Ectodermal cell (in vitro differentiated cells): ENCODE results near the gene IGFBP3.

ENCODE experiments used
- H3K27ac ChIP-seq: 2 replicates; pipeline ENCODE4 v1.7.0; 2013; ENCODE audit warnings: mild to moderate bottlenecking, low read depth, low read length; ENCODE audit not compliant: insufficient read depth, poor library complexity, severe bottlenecking
- H3K27me3 ChIP-seq: 2 replicates; pipeline ENCODE4 v1.7.0; 2013; ENCODE audit warnings: mild to moderate bottlenecking, low read length; ENCODE audit not compliant: insufficient read depth, control insufficient read depth, poor library complexity, severe bottlenecking
- H3K36me3 ChIP-seq: one replicate; pipeline ENCODE4 v1.7.0; 2013; ENCODE audit warnings: low read length; ENCODE audit not compliant: control insufficient read depth, insufficient read depth
- H3K4me1 ChIP-seq: one replicate; pipeline ENCODE4 v1.7.0; 2013; ENCODE audit warnings: low read length; ENCODE audit not compliant: control insufficient read depth, insufficient read depth
- H3K4me3 ChIP-seq: 2 replicates; pipeline ENCODE4 v1.7.0; 2013; ENCODE audit warnings: low read depth, low read length, control low read depth; ENCODE audit not compliant: insufficient read depth
- H3K9me3 ChIP-seq: 2 replicates; pipeline ENCODE4 v1.7.0; 2013; ENCODE audit warnings: mild to moderate bottlenecking, low read length, moderate library complexity; ENCODE audit not compliant: control insufficient read depth
- WGBS, 2 experiments: methylation state at CpG; one replicate each; pipeline ENCODE4 v1.1.7; 2013; ENCODE audit warnings: missing lambda C conversion rate in 2 of 2; 5-methylcytosine and 5-hydroxymethylcytosine counted together

The IGFBP3 gene

GRCh38 chr7:45893996-45894664 lies 26.9 kb downstream of the IGFBP3 start:
- Histone ChIP-seq H3K27me3 (peaks cover 19% of the 10 kb centered on the region), H3K27ac (no peak overlapping the region), H3K4me3 (no peak overlapping the region), H3K36me3 (no peaks in the 10 kb centered on the region), H3K4me1 (no peaks in the 10 kb centered on the region), H3K9me3 (no peaks in the 10 kb centered on the region)
- WGBS, 2 experiments: 81 to 90% methylated on average over 4 of the region's 4 CpGs

GRCh38 chr7:45893374-45893995 lies 27.6 kb downstream of the IGFBP3 start:
- Histone ChIP-seq H3K9me3 (no peaks in the 10 kb centered on the region), H3K27me3 (peaks cover 26% of the 10 kb centered on the region), H3K36me3 (no peaks in the 10 kb centered on the region), H3K4me3 (no peak overlapping the region), H3K4me1 (no peaks in the 10 kb centered on the region), H3K27ac (no peak overlapping the region)
- WGBS, 2 experiments: 94 to 96% methylated on average over 4 to 5 of the region's 5 CpGs

- Histone ChIP-seq H3K36me3 (no peaks in the 10 kb centered on the region), H3K27ac (no peak overlapping the region), H3K4me1 (peaks cover 6% of the 10 kb centered on the region), H3K4me3 (no peak overlapping the region), H3K9me3 (no peaks in the 10 kb centered on the region), H3K27me3 (peaks cover 35% of the 10 kb centered on the region)
- WGBS, 2 experiments: 79 to 83% methylated on average over 6 of the region's 6 CpGs
Measured at GRCh38 chr7:45892407-45893035, 28.6 kb downstream of the IGFBP3 start.

GRCh38 chr7:45891462-45892402 lies 29.3 kb downstream of the IGFBP3 start:
- Histone ChIP-seq H3K27ac (no peak overlapping the region), H3K4me1 (peaks cover 6% of the 10 kb centered on the region), H3K27me3 (peaks cover 43% of the 10 kb centered on the region), H3K4me3 (no peak overlapping the region), H3K36me3 (no peaks in the 10 kb centered on the region), H3K9me3 (no peaks in the 10 kb centered on the region)
- 80 to 85% methylated on average over 10 of the region's 10 CpGs for WGBS, 2 experiments

GRCh38 chr7:45890902-45891461 lies 30.1 kb downstream of the IGFBP3 start:
- Histone ChIP-seq H3K36me3 (no peaks in the 10 kb centered on the region), H3K27me3 (peaks cover 46% of the 10 kb centered on the region), H3K4me3 (no peak overlapping the region), H3K27ac (no peak overlapping the region), H3K4me1 (peaks cover 6% of the 10 kb centered on the region), H3K9me3 (no peaks in the 10 kb centered on the region)
- WGBS, 2 experiments: 91 to 95% methylated on average over 2 to 3 of the region's 6 CpGs

GRCh38 chr7:45890125-45890901 lies 30.8 kb downstream of the IGFBP3 start:
- Histone ChIP-seq H3K27ac (no peak overlapping the region), H3K9me3 (no peaks in the 10 kb centered on the region), H3K4me1 (peaks cover 6% of the 10 kb centered on the region), H3K36me3 (no peaks in the 10 kb centered on the region), H3K4me3 (no peak overlapping the region), H3K27me3 (peaks cover 46% of the 10 kb centered on the region)
- WGBS, 2 experiments: 87 to 89% methylated on average over 8 of the region's 8 CpGs

GRCh38 chr7:45889367-45890067 lies 31.6 kb downstream of the IGFBP3 start:
- H3K9me3 ChIP-seq: no peaks in the 10 kb centered on the region
- H3K4me3 ChIP-seq: no peak overlapping the region
- no peaks in the 10 kb centered on the region for H3K36me3 ChIP-seq
- peaks cover 6% of the 10 kb centered on the region for H3K4me1 ChIP-seq
- H3K27me3 ChIP-seq: peaks cover 46% of the 10 kb centered on the region
- no peak overlapping the region for H3K27ac ChIP-seq
- 45 to 56% methylated on average over 8 of the region's 8 CpGs for WGBS, 2 experiments

- Histone ChIP-seq H3K27ac (no peak overlapping the region), H3K27me3 (peaks cover 46% of the 10 kb centered on the region), H3K4me1 (peaks cover 6% of the 10 kb centered on the region), H3K4me3 (peak overlapping the region; percentile 27), H3K9me3 (no peaks in the 10 kb centered on the region), H3K36me3 (no peaks in the 10 kb centered on the region)
- 10% methylated on average over 11 to 14 of the region's 14 CpGs for WGBS, 2 experiments
Measured at GRCh38 chr7:45888993-45889366, 32.1 kb downstream of the IGFBP3 start.
